ENCODE data around the gene SLC66A2. TPM values are rescaled to one million over a fixed set of nuclear protein-coding genes. Genes with fewer than 3 reads are reported as not detected.
"Not testable (repeated sequence)": the region's sequence is repeated elsewhere in the genome, so short reads cannot be mapped to it uniquely, and the experiment has no call there.

Gene SLC66A2
- 10 to 100 TPM; 26.0 to 26.8 TPM for total RNA-seq

DNA sequence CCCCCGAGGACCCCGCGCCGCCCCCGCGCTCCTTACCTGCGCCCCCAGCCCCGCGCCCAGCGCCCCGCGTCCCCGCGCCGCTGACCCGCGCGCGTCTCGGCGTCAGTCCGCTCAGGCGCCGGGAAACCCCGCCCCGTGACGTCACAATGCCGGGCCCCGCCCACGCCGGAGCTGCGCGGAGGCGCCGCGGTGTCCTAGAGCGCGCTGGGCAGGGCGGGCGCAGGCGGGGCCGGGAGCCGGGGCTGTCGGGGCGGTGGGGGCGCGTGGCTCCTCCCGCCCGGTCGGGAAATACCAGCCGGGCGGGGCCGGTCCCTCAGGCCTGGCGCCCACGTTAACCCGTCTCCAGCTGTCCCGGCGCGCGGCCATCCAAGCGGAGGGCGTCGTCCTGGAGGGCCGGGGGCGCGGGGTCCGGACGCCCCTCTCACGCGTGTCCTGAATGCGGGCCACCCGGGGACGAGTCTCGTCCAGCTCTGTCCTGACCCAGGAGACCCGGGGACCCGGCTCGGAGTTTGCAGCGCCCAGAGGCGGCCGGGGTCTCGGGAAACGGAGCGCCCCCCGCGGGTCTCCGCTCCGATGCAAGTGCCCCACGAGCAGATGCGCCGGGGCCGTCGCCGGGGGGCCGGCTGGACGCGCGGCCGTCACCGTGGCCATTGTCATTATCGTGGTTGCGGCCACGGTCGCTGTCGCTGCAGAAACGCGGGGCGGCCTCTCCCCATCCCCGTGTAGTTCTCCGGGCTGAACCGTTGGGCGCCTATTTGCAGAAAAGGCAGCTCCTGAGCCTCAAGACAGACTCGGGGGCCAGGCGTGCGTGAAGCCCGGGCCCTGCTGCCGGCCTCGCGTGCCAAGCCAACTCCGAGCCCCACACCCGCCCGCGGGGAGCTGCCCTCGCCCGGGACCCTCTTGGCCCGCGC lies at the start of gene SLC66A2:
TSS of gene SLC66A2 (minus strand) at position 109 of the 911 bp plus-strand sequence. CDS start 727 bp downstream, outside the sequence.
- intact Hi-C loops (cut with micrococcal nuclease), result loop anchor here (1.0 to 5.0 kb wide), 7 partner anchors 13 to 554 kb away; partner anchors contain the start of genes CTDP1, HSBP1L1, NFATC1 and RBFA
- Mint-ChIP-seq H3K4me3 (peak within 1 kb of the TSS; percentile 78), H3K36me3 (ENCODE audit: low read depth) (peaks cover 8% of the 10 kb centered on the region), H3K4me1 (ENCODE audit: low read depth) (peaks cover 31% of the 10 kb centered on the region), H3K27me3 (ENCODE audit: low read depth) (no peaks in the 10 kb centered on the region), H3K27ac (peak within 1 kb of the TSS; percentile 55), H3K9me3 (no peaks in the 10 kb centered on the region)
- DNase-seq, result peak; percentile 94
- CTCF ChIA-PET, result interaction anchor here (0.5 to 1.4 kb wide), 3 partner anchors 22 to 84 kb away, joined by 3 to 4 read pairs (median 3); no protein-coding TSS in a partner anchor

GRCh38 chr18:80000877-80001276 lies 49.4 kb upstream of the SLC66A2 start:
- H3K9me3 Mint-ChIP-seq, result peaks cover 16% of the 10 kb centered on the region
- H3K4me1 Mint-ChIP-seq (ENCODE audit: low read depth), result no peaks in the 10 kb centered on the region
- no peak overlapping the region for H3K27ac Mint-ChIP-seq
- no peaks in the 10 kb centered on the region for H3K27me3 Mint-ChIP-seq (ENCODE audit: low read depth)
- CTCF ChIA-PET, result no interaction called here
- intact Hi-C loops (cut with micrococcal nuclease), result no loop called here
- no peak for DNase-seq
- H3K36me3 Mint-ChIP-seq (ENCODE audit: low read depth), result peaks cover 10% of the 10 kb centered on the region
- no peak overlapping the region for H3K4me3 Mint-ChIP-seq

GRCh38 chr18:79999701-80000100 lies 48.2 kb upstream of the SLC66A2 start:
- H3K4me3 Mint-ChIP-seq; H3K27ac Mint-ChIP-seq; DNase-seq; H3K4me1 Mint-ChIP-seq (ENCODE audit: low read depth); intact Hi-C loops (cut with micrococcal nuclease); H3K27me3 Mint-ChIP-seq (ENCODE audit: low read depth): not testable (repeated sequence)
- CTCF ChIA-PET, result interaction anchor here (1.5 kb wide), 1 partner anchor 13 kb away, joined by 4 read pairs; no protein-coding TSS in a partner anchor
- H3K36me3 Mint-ChIP-seq (ENCODE audit: low read depth), result peaks cover 11% of the 10 kb centered on the region
- peaks cover 16% of the 10 kb centered on the region for H3K9me3 Mint-ChIP-seq

GRCh38 chr18:79991494-79991893 lies 40.0 kb upstream of the SLC66A2 start:
- CTCF ChIA-PET, result no interaction called here
- Mint-ChIP-seq H3K4me1 (ENCODE audit: low read depth) (peaks cover 10% of the 10 kb centered on the region), H3K4me3 (no peak overlapping the region), H3K36me3 (ENCODE audit: low read depth) (peaks cover 6% of the 10 kb centered on the region), H3K27me3 (ENCODE audit: low read depth) (no peaks in the 10 kb centered on the region), H3K27ac (no peak overlapping the region), H3K9me3 (no peaks in the 10 kb centered on the region)
- intact Hi-C loops (cut with micrococcal nuclease), result no loop called here
- DNase-seq, result no peak

DNA sequence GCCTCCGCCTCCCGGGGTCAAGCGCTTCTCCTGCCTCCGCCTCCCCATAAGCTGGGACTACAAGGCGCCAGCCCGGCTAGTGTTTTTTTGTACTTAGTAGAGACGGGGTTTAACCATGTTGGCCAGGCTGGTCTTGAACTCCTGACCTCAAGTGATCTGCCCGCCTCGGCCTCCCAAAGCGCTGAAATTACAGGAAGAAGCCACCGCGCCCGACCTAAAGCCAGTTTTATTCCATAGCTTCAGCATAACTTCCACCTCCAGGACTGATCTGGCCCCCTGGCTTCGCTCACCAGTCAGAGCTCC lies 37.7 kb upstream of the SLC66A2 start:
- H3K36me3 Mint-ChIP-seq (ENCODE audit: low read depth), result peaks cover 17% of the 10 kb centered on the region
- CTCF ChIA-PET, result interaction anchor here (1.1 kb wide), 1 partner anchor 24 kb away, joined by 3 read pairs; the partner anchor contains the start of gene HSBP1L1
- intact Hi-C loops (cut with micrococcal nuclease), result loop anchor here (2.0 kb wide), 4 partner anchors 158 to 594 kb away; partner anchors contain the start of genes KCNG2 and NFATC1
- no peaks in the 10 kb centered on the region for H3K27me3 Mint-ChIP-seq (ENCODE audit: low read depth)
- peak overlapping the region; percentile 85 for H3K4me3 Mint-ChIP-seq
- DNase-seq, result no peak
- no peaks in the 10 kb centered on the region for H3K9me3 Mint-ChIP-seq
- H3K27ac Mint-ChIP-seq, result peak overlapping the region; percentile 84
- peaks cover 30% of the 10 kb centered on the region for H3K4me1 Mint-ChIP-seq (ENCODE audit: low read depth)

- H3K9me3 Mint-ChIP-seq, result no peaks in the 10 kb centered on the region
- CTCF ChIA-PET, result interaction anchor here (1.1 kb wide), 1 partner anchor 24 kb away, joined by 3 read pairs; the partner anchor contains the start of gene HSBP1L1
- DNase-seq, result peak; percentile 84
- peaks cover 35% of the 10 kb centered on the region for H3K4me1 Mint-ChIP-seq (ENCODE audit: low read depth)
- peaks cover 20% of the 10 kb centered on the region for H3K36me3 Mint-ChIP-seq (ENCODE audit: low read depth)
- peak within 1 kb of the TSS; percentile 85 for H3K4me3 Mint-ChIP-seq
- peak within 1 kb of the TSS; percentile 85 for H3K27ac Mint-ChIP-seq
- H3K27me3 Mint-ChIP-seq (ENCODE audit: low read depth), result no peaks in the 10 kb centered on the region
- intact Hi-C loops (cut with micrococcal nuclease), result loop anchor here (1.0 to 2.0 kb wide), 10 partner anchors 23 to 919 kb away; partner anchors contain the start of genes ADNP2, ATP9B, CTDP1 and KCNG2
Observed at GRCh38 chr18:79988451-79989194, 37.2 kb upstream of the SLC66A2 start, which contains the start of gene TXNL4A. Gene TXNL4A, minus strand, starts transcription at chr18:79988563. Its CDS starts 171 bp downstream, at chr18:79988392.

GRCh38 chr18:79988071-79988450 lies 36.6 kb upstream of the SLC66A2 start:
- no peaks in the 10 kb centered on the region for H3K9me3 Mint-ChIP-seq
- H3K27ac Mint-ChIP-seq, result peak overlapping the region; percentile 85
- H3K36me3 Mint-ChIP-seq (ENCODE audit: low read depth), result peaks cover 20% of the 10 kb centered on the region
- no peaks in the 10 kb centered on the region for H3K27me3 Mint-ChIP-seq (ENCODE audit: low read depth)
- H3K4me3 Mint-ChIP-seq, result peak overlapping the region; percentile 85
- peak; percentile 70 for DNase-seq
- H3K4me1 Mint-ChIP-seq (ENCODE audit: low read depth), result peaks cover 39% of the 10 kb centered on the region
- CTCF ChIA-PET, result interaction anchor here (0.6 to 1.5 kb wide), 2 partner anchors 20 to 47 kb away, joined by 3 to 4 read pairs; no protein-coding TSS in a partner anchor
- intact Hi-C loops (cut with micrococcal nuclease), result loop anchor here (1.0 to 2.0 kb wide), 10 partner anchors 23 to 919 kb away; partner anchors contain the start of genes ADNP2, ATP9B, CTDP1 and KCNG2

DNA sequence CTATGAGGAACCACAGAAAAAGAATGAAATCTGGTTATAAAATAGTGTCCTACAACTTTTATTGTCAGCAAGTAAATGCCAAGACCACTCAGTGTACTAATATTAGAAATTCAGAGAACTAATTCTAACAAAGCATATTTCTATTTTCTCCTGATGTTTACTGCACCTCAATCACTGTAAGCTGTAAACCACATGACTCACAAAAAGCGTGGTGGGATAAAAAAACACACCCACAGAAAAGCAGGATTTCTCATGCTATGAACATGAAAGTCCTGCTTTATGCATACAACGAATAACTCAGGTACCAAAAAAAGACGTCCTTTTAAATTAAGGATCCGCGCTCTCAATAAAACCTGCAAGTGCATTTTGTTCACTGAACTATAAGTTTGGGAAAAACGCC lies 36.1 kb upstream of the SLC66A2 start:
- DNase-seq, result no peak
- Mint-ChIP-seq H3K4me3 (peak overlapping the region; percentile 85), H3K27me3 (ENCODE audit: low read depth) (no peaks in the 10 kb centered on the region), H3K36me3 (ENCODE audit: low read depth) (peaks cover 23% of the 10 kb centered on the region), H3K9me3 (no peaks in the 10 kb centered on the region), H3K4me1 (ENCODE audit: low read depth) (peaks cover 43% of the 10 kb centered on the region), H3K27ac (peak overlapping the region; percentile 85)
- intact Hi-C loops (cut with micrococcal nuclease), result no loop called here
- CTCF ChIA-PET, result interaction anchor here (0.6 to 1.5 kb wide), 4 partner anchors 12 to 123 kb away, joined by 3 to 4 read pairs (median 4); no protein-coding TSS in a partner anchor

GRCh38 chr18:79986726-79987125 lies 35.3 kb upstream of the SLC66A2 start:
- Mint-ChIP-seq H3K36me3 (ENCODE audit: low read depth) (peaks cover 24% of the 10 kb centered on the region), H3K9me3 (no peaks in the 10 kb centered on the region), H3K27me3 (ENCODE audit: low read depth) (no peaks in the 10 kb centered on the region), H3K4me3 (peak overlapping the region; percentile 85), H3K27ac (peak overlapping the region; percentile 85), H3K4me1 (ENCODE audit: low read depth) (peaks cover 52% of the 10 kb centered on the region)
- DNase-seq, result no peak
- CTCF ChIA-PET, result interaction anchor here (0.6 to 1.5 kb wide), 3 partner anchors 12 to 123 kb away, joined by 3 to 4 read pairs (median 4); no protein-coding TSS in a partner anchor
- intact Hi-C loops (cut with micrococcal nuclease), result no loop called here

- no peaks in the 10 kb centered on the region for H3K9me3 Mint-ChIP-seq
- CTCF ChIA-PET, result interaction anchor here (0.6 to 2.2 kb wide), 7 partner anchors 10 to 57 kb away, joined by 3 to 10 read pairs (median 3); partner anchors contain the start of gene HSBP1L1
- intact Hi-C loops (cut with micrococcal nuclease), result no loop called here
- no peak overlapping the region for H3K4me3 Mint-ChIP-seq
- peaks cover 62% of the 10 kb centered on the region for H3K4me1 Mint-ChIP-seq (ENCODE audit: low read depth)
- H3K36me3 Mint-ChIP-seq (ENCODE audit: low read depth), result peaks cover 24% of the 10 kb centered on the region
- DNase-seq, result no peak
- H3K27me3 Mint-ChIP-seq (ENCODE audit: low read depth), result no peaks in the 10 kb centered on the region
- H3K27ac Mint-ChIP-seq, result no peak overlapping the region
Observed at GRCh38 chr18:79985172-79985571, 33.7 kb upstream of the SLC66A2 start.

- Mint-ChIP-seq H3K27ac (peak overlapping the region; percentile 51), H3K36me3 (ENCODE audit: low read depth) (peaks cover 31% of the 10 kb centered on the region), H3K9me3 (no peaks in the 10 kb centered on the region), H3K4me3 (peak overlapping the region; percentile 2), H3K4me1 (ENCODE audit: low read depth) (peaks cover 69% of the 10 kb centered on the region), H3K27me3 (ENCODE audit: low read depth) (no peaks in the 10 kb centered on the region)
- DNase-seq, result no peak
- intact Hi-C loops (cut with micrococcal nuclease), result loop anchor here (2.0 kb wide), 1 partner anchor 171 kb away; no protein-coding TSS in a partner anchor
- CTCF ChIA-PET, result interaction anchor here (0.6 kb wide), 1 partner anchor 29 kb away, joined by 3 read pairs; no protein-coding TSS in a partner anchor
Observed at GRCh38 chr18:79983793-79984192, 32.3 kb upstream of the SLC66A2 start.

All from activated naive CD4-positive, alpha-beta T cell treated with anti-CD3 and anti-CD28 coated beads for 36 hours (primary cell).